Lower leg skin (tissue), 4 donors: Measurements from ENCODE around the gene VPS35L. TPM values are rescaled to one million over a fixed set of nuclear protein-coding genes. Genes with fewer than 3 reads are reported as not detected.

ENCODE experiments used
- DNase-seq, 2 donors: peaks; one replicate each; pipeline ENCODE4 v3.0.0-alpha.2; 2019; ENCODE audit warnings: low spot score in 2 of 2
- H3K4me3 ChIP-seq: fragments of 200-600 bp; sonication (generic); 2 replicates; pipeline ENCODE4 v1.5.1; 2017; ENCODE audit warnings: mild to moderate bottlenecking, low read depth; ENCODE audit not compliant: poor library complexity, severe bottlenecking
- CTCF ChIP-seq, 3 donors: fragments of 450-650 bp; IDR thresholded peaks; one replicate each; pipeline ENCODE4 v1.5.1; 2016; ENCODE audit warnings: antibody characterized with exemption in 3 of 3, mild to moderate bottlenecking in 3 of 3, moderate library complexity in 2 of 3
- POLR2A ChIP-seq, 2 donors: fragments of 450-650 bp; IDR thresholded peaks; one replicate each; pipeline ENCODE4 v1.6.1; 2016 to 2017; ENCODE audit warnings: antibody characterized with exemption in 2 of 2, mild to moderate bottlenecking in 1 of 2, moderate library complexity in 1 of 2
- WGBS, 2 donors: methylation state at CpG; one replicate each; pipeline ENCODE4 v1.1.5; 2018; 5-methylcytosine and 5-hydroxymethylcytosine counted together
- intact Hi-C: fragments of 100-400 bp; cut with DNase I; formaldehyde crosslinking; loops from one replicate; pipeline ENCODE4 v1.15.0; 2023; ENCODE audit warnings: low total_unique reads
- total RNA-seq, 4 donors: library from RNA; depleted of rRNA; stranded (reverse); fragments of >200 nt; gene quantifications; one replicate each; pipeline ENCODE4 v1.1.0, GENCODE V29; 2016

Gene VPS35L
- total RNA-seq, 4 donors from 2014 or later, result 14.5 to 24.2 (median 17.0) TPM

GRCh38 chr16:19583665-19584300, 28.3 kb downstream of the VPS35L start:
- DNase-seq, result no peak
- TF ChIP-seq POLR2A (IDR thresholded peaks at IDR 0.05), result no peak
- no peak for TF ChIP-seq CTCF (IDR thresholded peaks at IDR 0.05)
- intact Hi-C loops, result loop anchor here (5.0 kb wide), 1 partner anchor 304 kb away; no protein-coding TSS in a partner anchor
- 55 to 64% methylated on average over 5 of the region's 5 CpGs for WGBS, 2 donors
- no peak overlapping the region for H3K4me3 ChIP-seq

GRCh38 chr16:19588661-19589060, 33.2 kb downstream of the VPS35L start:
- intact Hi-C loops, result no loop called here
- WGBS, 2 donors, result 60 to 61% methylated on average over 5 of the region's 5 CpGs
- TF ChIP-seq POLR2A (IDR thresholded peaks at IDR 0.05), result no peak
- TF ChIP-seq CTCF (IDR thresholded peaks at IDR 0.05), result no peak
- no peak for DNase-seq
- H3K4me3 ChIP-seq, result no peak overlapping the region

GRCh38 chr16:19589106-19589505, 33.6 kb downstream of the VPS35L start:
- no peak overlapping the region for H3K4me3 ChIP-seq
- intact Hi-C loops, result no loop called here
- TF ChIP-seq CTCF (IDR thresholded peaks at IDR 0.05) (no peak), POLR2A (IDR thresholded peaks at IDR 0.05) (no peak)
- DNase-seq, result no peak
- 71 to 73% methylated on average over 5 of the region's 5 CpGs for WGBS, 2 donors

- whole genome bisulfite sequencing, 2 donors, result 44 to 63% methylated on average over 7 to 8 of the region's 8 CpGs
- DNase-seq, result peak in 1 of 2 donors; percentile 27
- intact Hi-C loops, result no loop called here
- TF ChIP-seq POLR2A (IDR thresholded peaks at IDR 0.05) (no peak), CTCF (IDR thresholded peaks at IDR 0.05) (no peak)
- H3K4me3 ChIP-seq, result no peak overlapping the region
Observed at GRCh38 chr16:19589771-19590302, 34.3 kb downstream of the VPS35L start.

GRCh38 chr16:19595043-19595767, 39.7 kb downstream of the VPS35L start:
- TF ChIP-seq CTCF (IDR thresholded peaks at IDR 0.05) (no peak), POLR2A (IDR thresholded peaks at IDR 0.05) (no peak)
- intact Hi-C loops, result no loop called here
- WGBS, 2 donors, result 65 to 84% methylated on average over 19 of the region's 19 CpGs
- no peak overlapping the region for H3K4me3 ChIP-seq
- DNase-seq, result no peak
